HG03066 (cell line): ENCODE measurements around the gene PGBD5.
"Not testable (repeated sequence)": the region's sequence is repeated elsewhere in the genome, so short reads cannot be mapped to it uniquely, and the experiment has no call there.

Experiments
- ATAC-seq: cut with Tn5 transposase; IDR thresholded peaks from one replicate; pipeline ENCODE4 v1.9.1; 2021; ENCODE audit warnings: low read depth; ENCODE audit not compliant: unreplicated experiment

Gene PGBD5, protein sequence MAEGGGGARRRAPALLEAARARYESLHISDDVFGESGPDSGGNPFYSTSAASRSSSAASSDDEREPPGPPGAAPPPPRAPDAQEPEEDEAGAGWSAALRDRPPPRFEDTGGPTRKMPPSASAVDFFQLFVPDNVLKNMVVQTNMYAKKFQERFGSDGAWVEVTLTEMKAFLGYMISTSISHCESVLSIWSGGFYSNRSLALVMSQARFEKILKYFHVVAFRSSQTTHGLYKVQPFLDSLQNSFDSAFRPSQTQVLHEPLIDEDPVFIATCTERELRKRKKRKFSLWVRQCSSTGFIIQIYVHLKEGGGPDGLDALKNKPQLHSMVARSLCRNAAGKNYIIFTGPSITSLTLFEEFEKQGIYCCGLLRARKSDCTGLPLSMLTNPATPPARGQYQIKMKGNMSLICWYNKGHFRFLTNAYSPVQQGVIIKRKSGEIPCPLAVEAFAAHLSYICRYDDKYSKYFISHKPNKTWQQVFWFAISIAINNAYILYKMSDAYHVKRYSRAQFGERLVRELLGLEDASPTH

DNA sequence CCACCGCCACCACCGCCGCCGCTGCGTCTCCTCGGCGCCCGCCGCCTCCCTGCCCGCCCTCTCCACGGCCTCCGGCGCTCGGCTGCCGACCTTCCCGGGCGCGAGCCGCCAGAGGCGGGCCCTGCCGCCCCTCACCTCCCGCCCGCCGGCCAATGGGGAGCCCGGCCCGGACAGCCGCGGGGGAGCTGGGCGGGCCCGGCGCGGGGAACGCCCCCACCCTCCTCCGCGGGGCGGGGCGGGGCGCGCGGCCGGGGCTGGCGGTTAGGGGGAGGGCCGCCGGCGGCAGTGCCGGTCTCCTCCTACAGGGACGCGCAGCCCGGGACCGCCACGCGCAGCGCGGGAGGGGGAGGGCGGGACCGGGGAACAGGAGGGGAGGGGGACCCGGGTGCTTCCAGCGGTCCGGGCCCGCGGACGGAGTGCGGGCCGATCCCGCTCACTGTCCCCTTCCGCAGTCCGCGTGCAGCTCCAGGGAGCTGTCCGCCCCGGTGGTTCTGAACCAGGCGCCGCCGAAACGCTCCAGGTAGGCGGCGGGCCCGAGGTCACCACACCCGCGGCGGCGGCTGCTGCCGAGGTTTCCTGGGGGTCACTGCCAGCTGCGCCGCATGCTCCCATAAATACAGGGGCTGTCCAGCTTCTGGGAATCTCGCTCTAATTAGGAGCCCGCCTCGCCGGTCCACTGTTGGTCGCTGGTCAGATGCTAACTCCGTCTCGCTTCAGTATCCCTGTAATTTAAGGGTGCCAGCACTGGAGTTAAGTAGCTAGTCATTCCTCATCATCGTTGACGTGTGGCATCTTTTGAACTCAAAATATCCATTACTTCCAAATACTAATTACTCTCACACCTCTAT is at the start of gene PGBD5:
TSS of gene PGBD5 (minus strand) at position 87 of the 848 bp plus-strand sequence. CDS start 404 bp downstream, outside the sequence.
- ATAC-seq, result peak; percentile 78

DNA sequence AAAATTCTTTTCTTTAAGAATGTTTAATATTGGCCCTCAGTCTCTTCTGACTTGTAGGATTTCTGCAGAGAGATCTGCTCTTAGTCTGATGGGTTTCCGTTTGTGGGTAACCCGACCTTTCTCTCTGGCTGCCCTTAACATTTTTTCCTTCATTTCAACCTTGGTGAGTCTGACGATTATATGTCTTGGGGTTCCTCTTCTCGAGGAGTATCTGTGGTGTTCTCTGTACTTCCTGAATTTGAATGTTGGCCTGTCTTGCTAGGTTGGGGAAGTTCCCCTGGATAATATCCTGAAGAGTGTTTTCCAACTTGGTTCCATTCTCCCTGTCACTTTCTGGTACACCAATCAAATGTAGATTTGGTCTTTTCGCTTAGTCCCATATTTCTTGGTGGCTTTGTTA is 48.8 kb upstream of the PGBD5 start:
- ATAC-seq, result not testable (repeated sequence)

DNA sequence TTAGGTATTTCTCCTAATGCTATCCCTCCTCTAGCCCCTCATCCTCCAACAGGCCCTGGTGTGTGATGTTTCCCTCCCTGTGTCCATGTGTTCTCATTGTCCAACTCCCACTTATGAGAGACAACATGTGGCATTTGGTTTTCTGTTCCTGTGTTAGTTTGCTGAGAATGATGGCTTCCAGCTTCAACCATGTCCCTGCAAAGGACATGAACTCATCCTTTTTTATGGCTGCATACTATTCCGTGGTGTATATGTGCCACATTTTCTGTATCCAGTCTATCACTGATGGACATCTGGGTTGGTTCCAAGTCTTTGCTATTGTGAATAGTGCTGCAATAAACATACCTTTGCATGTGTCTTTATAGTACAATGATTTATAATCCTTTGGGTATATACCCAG is 44.6 kb upstream of the PGBD5 start:
- ATAC-seq, result not testable (repeated sequence)

DNA sequence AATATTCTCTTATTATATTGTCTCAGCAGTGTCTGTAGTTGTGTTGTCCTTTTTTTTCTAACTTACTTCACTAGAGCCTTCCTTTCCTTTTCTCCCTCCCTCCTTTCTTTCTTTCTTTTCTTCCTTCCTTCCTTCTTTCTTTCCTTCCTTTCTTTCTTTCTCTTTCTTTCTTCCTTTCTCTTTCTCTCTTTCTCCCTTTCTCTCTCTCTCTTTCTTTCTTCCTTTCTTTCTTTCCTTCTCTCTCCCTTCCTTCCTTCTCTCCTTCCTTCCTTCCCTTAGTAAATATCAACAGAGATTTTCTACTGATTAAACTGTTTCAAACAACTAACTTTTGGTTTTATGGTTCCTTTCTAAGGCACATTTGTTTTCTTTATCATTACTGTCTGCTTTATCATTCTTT is 43.1 kb upstream of the PGBD5 start:
- no peak for ATAC-seq

DNA sequence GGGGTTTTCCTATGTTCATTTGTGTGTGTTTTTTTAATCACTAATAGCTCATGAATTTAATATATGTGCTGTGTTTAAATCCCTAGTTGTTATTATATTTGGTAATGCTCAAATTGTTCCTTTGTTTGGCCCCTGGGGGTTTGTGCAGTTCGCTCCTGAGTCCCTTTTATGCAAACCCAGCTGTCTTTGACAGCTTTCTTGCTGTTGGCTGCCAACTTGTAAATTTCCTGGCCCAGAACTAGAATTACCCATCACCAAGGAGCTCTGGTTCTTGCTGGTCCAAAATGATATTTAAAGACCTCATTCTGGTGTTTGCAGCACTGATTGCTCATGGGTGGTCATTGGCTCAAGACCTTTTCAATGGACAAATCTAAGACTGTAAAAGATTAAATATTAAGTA is 39.6 kb upstream of the PGBD5 start:
- no peak for ATAC-seq

DNA sequence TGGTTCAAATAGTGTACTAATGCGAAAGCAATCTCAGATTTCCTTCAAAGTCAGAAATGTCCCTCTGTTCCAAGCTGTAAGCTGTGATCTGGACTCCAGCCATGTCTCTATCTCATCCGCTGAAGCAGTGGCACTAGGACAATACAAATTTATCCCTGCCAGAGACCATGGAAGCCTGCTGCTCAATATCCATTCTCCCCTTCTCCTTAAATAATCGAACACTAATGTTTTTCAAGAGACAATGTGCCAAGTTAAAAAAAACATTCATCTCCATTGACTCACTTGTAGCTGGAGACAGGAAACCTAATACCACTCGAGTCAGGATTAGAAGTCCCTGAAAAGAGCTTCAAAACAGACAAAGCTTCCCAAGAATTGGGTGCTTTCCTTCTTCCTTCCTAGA is 38.5 kb upstream of the PGBD5 start:
- ATAC-seq, result no peak

DNA sequence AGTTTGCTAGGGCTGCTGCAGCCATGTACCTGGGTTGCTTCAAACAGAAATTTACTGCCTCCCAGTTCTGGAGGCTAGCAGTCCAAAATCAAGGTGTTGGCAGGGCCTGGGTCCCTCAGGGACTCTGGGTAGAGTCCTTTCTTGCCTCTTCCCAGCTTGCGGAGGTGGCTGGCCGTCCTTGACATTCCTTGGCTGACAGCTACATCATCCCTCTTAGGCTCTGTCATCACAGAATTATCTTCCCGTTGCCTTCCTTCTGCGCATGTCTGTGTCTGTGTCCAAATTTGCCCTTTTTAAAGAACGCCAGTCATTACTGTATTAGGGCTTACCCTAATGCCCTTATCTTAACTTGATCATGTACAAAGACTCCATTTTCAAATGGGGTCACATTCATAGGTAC is 37.6 kb upstream of the PGBD5 start:
- ATAC-seq, result no peak

DNA sequence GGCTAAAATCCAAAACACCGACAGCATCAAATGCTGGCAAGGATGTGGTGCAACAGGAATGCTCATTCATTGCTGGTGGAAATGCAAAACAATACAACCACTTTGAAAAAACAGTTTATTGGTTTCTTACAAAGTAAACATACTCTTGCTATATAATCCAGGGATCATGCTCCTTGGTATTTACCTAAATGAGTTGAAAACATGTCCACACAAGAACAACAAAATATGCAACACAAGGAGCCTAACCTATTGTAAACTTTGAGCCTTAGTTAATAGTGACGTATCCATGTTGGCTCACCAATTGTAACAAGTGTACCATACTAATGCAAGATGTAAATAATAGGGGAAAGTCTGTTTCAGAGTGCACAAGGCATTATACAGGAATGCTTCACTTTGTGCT is 37.2 kb upstream of the PGBD5 start:
- no peak for ATAC-seq

DNA sequence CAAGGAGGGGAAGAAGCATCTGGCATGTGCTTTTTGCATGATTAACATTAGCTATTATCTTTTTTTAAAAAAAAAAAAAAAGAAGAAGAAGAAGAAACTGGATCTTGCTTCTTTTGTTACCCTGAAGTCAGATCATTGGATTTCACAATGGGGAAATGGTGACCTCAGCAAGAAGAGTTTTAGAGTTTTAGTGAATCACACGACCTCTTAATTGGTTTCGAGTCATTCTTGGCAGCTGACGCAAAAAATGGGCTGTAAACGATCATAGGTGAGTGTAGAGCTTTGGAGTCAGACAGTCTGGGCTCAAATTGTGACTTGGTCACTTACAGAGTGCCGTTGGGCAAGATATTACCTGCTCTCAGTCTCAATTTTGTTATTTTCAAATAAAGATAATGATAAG is 33.3 kb upstream of the PGBD5 start:
- no peak for ATAC-seq

DNA sequence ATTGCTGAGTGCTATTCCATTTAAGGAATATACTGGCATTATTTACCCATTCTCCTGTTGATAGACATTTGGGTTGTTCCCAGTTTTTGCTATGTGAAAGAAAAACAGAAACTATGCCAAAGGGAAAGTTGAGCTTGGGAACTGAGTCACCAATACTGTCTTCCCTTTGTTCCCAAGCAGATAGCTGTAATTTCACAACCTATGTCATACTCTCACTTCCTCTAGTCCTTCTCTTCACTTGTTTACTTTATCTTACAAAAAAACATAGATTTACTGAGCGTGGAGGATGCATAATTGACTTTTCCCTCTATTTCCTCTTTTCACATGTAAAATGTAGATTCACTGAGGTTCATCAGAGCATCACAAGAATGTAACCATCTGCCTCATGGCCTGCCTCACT is 32.4 kb upstream of the PGBD5 start:
- ATAC-seq, result no peak

DNA sequence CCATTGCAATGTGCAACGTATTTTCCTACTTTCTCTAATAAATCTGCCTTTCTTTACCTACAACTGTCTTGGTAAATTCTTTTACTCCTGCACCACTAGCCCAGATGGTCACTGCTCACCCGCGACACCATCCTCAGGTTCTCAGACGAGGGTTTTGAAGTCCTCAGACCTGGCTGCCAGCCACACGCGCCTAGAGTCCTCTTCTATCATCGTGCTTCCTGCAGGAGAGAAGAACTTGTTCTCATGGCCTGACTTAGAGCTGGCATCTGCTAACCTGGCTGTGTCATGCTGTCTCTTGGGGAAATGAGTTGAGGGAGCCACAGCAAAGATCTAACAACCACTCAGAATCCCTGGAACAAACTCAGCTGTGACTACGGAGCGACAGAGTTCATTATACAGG is 30.3 kb upstream of the PGBD5 start:
- no peak for ATAC-seq

DNA sequence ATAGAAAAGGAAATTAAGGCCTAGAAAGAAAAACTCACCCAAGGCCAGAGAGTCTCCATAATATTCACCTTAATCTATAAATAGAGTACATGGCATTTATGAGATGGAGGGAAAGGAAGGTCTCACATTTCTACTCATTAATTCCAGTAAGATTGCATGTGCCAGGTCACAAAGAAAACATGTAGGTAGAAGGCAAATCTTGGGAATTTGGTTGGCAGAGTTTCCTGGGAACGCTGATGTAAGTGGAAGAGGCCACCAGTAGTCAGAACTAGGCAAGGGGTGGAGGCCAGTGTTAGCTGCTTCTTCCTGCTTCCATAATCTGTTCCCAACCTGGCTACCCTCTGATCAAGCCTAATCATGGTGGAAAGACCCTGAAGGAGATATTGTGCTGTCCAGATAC is 29.2 kb upstream of the PGBD5 start:
- ATAC-seq, result no peak

DNA sequence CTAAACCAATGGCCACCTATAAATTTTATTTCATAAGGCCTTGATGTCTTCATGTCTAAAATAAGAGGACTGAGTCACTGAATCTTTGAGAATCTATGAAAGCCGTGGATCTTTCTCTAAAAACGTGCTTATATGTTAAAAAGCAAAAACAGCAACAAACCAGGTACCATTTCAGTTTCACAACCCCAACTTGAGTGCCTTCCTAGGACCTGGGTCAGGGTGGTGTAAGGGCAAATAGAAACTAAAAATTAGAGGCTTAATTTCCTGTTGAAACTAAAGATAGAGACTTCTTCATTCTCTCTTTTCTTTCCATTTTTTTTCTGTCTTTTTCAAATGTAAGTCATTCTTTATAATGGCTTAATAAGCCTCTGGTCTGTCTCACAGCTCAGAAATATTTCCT is 27.2 kb upstream of the PGBD5 start:
- ATAC-seq, result no peak

DNA sequence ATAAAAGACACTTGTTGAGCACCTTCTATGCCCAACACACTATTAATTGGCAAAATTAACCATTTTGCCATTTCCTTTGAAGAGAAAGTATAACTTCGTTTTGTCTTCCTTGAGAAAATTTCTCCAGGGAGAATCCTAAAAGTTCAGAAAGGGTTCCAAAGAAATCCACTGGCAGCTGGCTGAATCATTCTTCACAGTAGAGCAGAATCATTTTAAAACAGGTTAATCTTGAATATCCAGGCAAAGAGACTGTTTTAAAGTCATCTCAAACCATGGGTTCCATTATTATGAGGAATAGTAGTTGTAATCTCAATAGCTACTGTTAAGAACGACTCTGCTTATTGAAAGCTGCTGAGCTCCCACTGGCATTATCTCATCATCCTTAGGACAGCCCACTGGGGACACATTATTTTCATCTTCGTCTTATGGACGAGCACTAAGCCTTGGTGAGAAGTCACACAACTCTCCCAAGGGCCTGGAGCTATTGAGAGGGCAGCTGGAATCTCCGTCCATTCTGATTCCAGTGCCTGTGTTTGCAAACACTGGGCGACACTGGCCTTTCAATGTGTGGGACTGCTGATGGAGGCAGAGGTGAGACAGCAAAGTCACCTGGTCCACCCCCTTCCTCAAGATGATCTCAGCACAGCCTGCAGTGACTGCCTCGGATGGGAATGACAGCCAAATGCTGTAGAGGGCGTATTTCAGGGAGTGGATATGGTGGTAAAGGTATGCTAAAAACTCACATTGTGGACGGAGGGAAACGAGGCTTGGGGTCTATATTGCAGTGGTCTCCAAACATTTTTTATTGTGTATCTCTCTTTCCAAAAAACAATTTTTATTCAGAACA is 15.3 kb upstream of the PGBD5 start:
- no peak for ATAC-seq

DNA sequence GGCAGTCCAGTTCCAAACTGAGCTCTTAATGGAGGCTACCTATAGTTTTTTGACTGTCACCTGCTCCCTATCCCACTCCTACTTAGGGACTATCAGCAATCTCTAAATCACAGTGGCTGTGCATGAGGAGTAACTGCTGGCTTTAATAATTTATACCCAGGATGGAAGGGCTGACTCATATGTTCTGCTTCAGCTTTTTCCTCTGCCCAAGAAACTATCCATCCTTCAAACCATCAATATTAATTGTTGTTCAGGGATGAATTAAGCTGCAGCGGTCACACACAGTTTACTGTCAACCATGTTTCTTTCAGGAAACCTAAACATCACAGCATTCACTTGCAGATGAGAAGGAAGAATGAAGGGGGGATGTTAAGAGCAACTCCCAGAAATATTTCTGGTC is 9.0 kb upstream of the PGBD5 start:
- ATAC-seq, result no peak

DNA sequence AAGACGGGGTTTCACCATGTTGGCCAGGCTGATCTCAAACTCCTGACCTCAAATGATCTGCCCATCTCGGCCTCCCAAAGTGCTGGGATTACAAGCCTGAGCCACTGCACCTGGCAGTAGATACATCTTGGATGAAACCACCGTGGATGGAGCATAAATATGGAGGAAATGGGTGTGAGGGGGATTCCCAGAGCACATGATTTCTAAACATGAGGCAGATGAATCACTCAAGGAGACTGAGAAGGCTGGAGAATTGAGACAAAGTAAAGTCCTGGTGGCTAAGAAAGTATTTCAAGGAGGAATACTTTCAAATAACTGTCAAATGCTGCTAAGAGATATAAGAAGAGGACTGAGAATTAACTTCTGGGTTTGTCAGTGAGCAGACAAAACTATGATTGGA is 5.4 kb upstream of the PGBD5 start:
- ATAC-seq, result no peak

DNA sequence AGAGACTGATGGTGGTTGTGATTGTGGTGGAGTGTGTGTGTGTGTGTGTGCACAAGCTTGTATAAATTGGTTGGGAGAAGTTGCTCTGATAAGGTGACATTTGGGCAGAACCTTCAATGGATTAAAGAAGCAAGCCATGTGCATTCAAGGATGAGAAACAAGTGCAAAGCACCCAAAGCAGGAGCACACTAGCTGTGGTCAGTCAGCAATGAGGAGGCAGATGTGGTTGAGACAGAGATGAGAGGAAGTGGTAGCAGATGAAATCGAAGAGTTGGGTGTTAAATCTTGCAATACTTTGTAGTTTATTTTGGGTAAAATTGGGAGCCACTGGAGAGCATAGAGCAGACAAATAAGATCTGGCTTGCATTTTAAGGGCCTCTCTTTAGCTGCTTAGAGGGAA is 4.4 kb upstream of the PGBD5 start:
- ATAC-seq, result no peak

DNA sequence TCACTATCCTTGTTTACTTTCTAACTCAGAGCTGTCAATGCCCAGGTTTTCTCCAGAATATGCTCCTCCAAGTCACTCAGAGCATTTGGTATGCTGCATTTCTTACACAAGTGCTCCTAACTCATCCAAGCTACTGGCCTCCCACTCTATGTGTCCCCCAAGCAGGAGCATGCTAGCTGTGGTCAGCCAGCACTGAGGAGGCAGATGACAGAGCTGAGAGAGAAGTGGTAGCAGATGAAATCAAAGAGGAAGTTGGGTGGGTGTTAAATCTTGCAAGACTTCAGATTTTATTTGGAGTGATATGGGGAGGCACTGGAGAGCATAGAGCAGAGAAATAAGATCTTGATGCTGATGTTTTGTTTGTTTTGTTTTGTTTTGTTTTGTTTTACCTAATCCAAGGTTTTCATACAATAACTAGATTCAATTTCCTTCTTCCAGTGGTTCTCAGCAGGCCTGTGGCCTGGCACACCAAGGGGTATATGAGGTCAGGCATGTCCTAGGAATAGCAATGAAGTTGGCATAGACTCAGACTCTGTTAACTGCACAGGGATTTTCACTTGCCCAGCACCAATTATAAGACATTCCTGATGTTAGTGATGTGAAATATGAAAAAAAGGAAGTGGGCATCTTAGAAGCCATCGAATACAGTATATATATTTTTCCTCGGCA is 3.1 kb upstream of the PGBD5 start:
- no peak for ATAC-seq

DNA sequence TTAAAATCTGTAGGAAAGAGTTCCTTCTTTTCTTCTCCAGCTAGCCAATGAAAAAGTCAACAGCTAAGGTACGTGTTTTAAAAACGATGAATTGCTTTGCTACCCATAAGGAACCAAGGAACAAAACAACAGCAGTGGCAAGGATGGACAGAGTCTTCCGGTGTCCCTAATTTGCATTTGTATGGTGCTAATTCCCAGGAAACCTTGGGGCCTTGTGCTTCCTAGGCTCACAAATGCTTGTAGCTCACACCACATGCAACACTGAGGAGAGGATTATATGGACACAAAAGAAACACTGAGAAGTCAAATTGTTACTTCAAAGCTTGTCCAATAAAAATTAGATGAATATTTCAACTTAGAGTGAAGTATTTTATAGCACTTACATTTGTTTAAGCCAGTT is 1.8 kb upstream of the PGBD5 start:
- ATAC-seq, result no peak
